Osteocyte (in vitro differentiated cells): ENCODE measurements around the gene PRR27. TPM values are rescaled to one million over a fixed set of nuclear protein-coding genes. Genes with fewer than 3 reads are reported as not detected.

ENCODE experiments used
- DNase-seq: peaks from one replicate; pipeline ENCODE4 v3.0.0; 2021; ENCODE audit warnings: mixed read lengths; ENCODE audit not compliant: unreplicated experiment; ENCODE audit errors: extremely low spot score
- H3K27ac Mint-ChIP-seq: one replicate; pipeline ENCODE4 v1.8.0; 2021; ENCODE audit warnings: mild to moderate bottlenecking, mixed read lengths; ENCODE audit not compliant: unreplicated experiment
- H3K27me3 Mint-ChIP-seq: one replicate; pipeline ENCODE4 v1.8.0; 2021; ENCODE audit warnings: mixed read lengths; ENCODE audit not compliant: unreplicated experiment
- H3K36me3 Mint-ChIP-seq: one replicate; pipeline ENCODE4 v1.8.0; 2021; ENCODE audit warnings: mixed read lengths; ENCODE audit not compliant: unreplicated experiment
- H3K4me1 Mint-ChIP-seq: one replicate; pipeline ENCODE4 v1.8.0; 2021; ENCODE audit warnings: mixed read lengths; ENCODE audit not compliant: unreplicated experiment
- H3K4me3 Mint-ChIP-seq: one replicate; pipeline ENCODE4 v1.8.0; 2021; ENCODE audit warnings: mild to moderate bottlenecking, moderate library complexity, mixed read lengths; ENCODE audit not compliant: unreplicated experiment
- H3K9me3 Mint-ChIP-seq: one replicate; pipeline ENCODE4 v1.8.0; 2021; ENCODE audit warnings: mixed read lengths; ENCODE audit not compliant: unreplicated experiment
- CTCF ChIP-seq: fragments of 200-600 bp; sonication (generic); IDR thresholded peaks from 2 replicates; pipeline ENCODE4 v1.5.0; 2021; ENCODE audit warnings: antibody characterized with exemption, mild to moderate bottlenecking, moderate library complexity
- total RNA-seq: library from RNA; stranded (reverse); gene quantifications from 2 replicates; pipeline ENCODE4 v1.2.1, GENCODE V29; 2021

The PRR27 gene
- total RNA-seq, 1 donor from 2014 or later: not detected

- Mint-ChIP-seq H3K9me3 (no peaks in the 10 kb centered on the region), H3K4me1 (no peaks in the 10 kb centered on the region), H3K36me3 (no peaks in the 10 kb centered on the region), H3K27ac (no peak overlapping the region), H3K4me3 (no peak overlapping the region), H3K27me3 (peaks cover 18% of the 10 kb centered on the region)
- no peak for DNase-seq
- no peak for TF ChIP-seq CTCF
Measured at GRCh38 chr4:70177090-70177489, 23.1 kb downstream of the PRR27 start.

GRCh38 chr4:70178075-70178660 is 24.1 kb downstream of the PRR27 start:
- no peak overlapping the region for H3K27ac Mint-ChIP-seq
- H3K9me3 Mint-ChIP-seq: no peaks in the 10 kb centered on the region
- no peak for DNase-seq

GRCh38 chr4:70179811-70180210 is 25.8 kb downstream of the PRR27 start:
- peaks cover 27% of the 10 kb centered on the region for H3K27me3 Mint-ChIP-seq
- DNase-seq: no peak
- H3K27ac Mint-ChIP-seq: no peak overlapping the region
- no peaks in the 10 kb centered on the region for H3K4me1 Mint-ChIP-seq
- no peaks in the 10 kb centered on the region for H3K36me3 Mint-ChIP-seq
- H3K4me3 Mint-ChIP-seq: no peak overlapping the region
- TF ChIP-seq CTCF: no peak
- H3K9me3 Mint-ChIP-seq: no peaks in the 10 kb centered on the region

More at GRCh38 chr4:70178075-70178660, 24.1 kb downstream of the PRR27 start:
- Mint-ChIP-seq H3K36me3 (no peaks in the 10 kb centered on the region), H3K4me1 (no peaks in the 10 kb centered on the region), H3K4me3 (no peak overlapping the region), H3K27me3 (peaks cover 22% of the 10 kb centered on the region)
- TF ChIP-seq CTCF: no peak

GRCh38 chr4:70181864-70182263 is 27.8 kb downstream of the PRR27 start:
- Mint-ChIP-seq H3K4me1 (no peaks in the 10 kb centered on the region), H3K27ac (no peak overlapping the region), H3K27me3 (peaks cover 30% of the 10 kb centered on the region), H3K9me3 (no peaks in the 10 kb centered on the region), H3K36me3 (no peaks in the 10 kb centered on the region), H3K4me3 (no peak overlapping the region)
- DNase-seq: no peak
- no peak for TF ChIP-seq CTCF

- Mint-ChIP-seq H3K27ac (no peak overlapping the region), H3K36me3 (no peaks in the 10 kb centered on the region), H3K4me1 (no peaks in the 10 kb centered on the region), H3K9me3 (no peaks in the 10 kb centered on the region), H3K4me3 (no peak overlapping the region), H3K27me3 (peaks cover 28% of the 10 kb centered on the region)
- TF ChIP-seq CTCF: no peak
- no peak for DNase-seq
Measured at GRCh38 chr4:70182517-70183167, 28.6 kb downstream of the PRR27 start.
